HL-60/S4 (cell line): ENCODE results near the gene YPEL1.
"Not testable (repeated sequence)": the region's sequence is repeated elsewhere in the genome, so short reads cannot be mapped to it uniquely, and the experiment has no call there.

Experiments
- in situ Hi-C: fragments of 300-500 bp; cut with MboI; formaldehyde crosslinking; loops from 2 replicates; pipeline ENCODE4 v1.14.3; 2022; ENCODE audit warnings: low sequenced_read_pairs

The YPEL1 gene

DNA sequence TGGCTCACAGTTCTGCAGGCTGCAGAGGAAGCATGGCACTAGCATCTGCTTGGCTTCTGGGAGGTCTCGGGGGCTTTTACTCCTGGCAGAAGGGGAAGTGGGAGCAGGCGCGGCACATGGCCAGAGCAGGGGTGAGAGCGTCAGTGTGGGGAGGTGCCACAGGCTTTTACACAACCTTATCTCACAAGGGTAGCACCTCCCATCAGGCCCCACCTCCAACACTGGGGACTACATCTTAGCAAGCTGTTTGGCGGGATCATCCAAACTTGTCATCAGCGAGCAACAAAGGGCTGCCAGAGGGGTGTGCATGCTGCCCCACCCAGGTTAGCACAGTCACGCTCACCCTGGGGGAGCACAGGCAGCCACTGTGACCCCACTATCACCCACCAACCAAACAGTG, 18.9 kb upstream of the YPEL1 start:
- in situ Hi-C loops = no loop called here

DNA sequence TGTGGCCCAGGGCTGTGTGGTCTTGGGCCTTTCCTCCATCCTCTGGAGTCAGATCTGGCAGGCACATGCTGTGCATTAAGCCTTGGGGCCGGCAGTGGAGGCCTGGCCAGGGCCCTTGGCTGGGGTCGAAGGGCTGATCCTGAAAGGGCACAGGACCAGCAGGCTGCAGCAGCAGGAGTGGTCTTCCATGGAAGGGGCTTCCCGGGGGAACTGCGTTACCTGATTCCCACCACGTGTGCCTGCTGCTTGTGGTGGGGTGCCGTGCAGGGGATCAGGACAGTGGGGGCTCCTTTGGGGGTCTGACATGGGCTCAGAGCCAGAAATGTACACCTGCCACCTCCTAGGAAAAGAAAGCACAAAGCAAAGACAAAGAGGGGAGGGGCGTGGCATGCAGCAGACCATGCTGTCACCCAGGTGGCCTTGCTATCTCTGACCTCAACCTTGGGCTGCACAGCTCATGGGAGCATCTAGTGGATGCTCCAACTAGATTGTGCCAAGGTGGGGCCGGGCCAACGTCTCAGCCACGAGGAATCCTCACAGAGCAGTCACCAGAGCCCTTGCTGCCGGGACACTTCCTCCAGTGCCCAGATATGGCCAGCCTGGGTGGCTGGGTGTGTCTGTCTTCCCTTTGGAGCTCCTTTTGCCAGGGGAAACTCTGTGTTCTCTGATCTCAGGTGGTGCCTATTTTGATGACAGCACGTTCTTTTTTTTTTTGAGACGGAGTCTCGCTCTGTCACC, 17.9 kb upstream of the YPEL1 start:
- in situ Hi-C loops = no loop called here

DNA sequence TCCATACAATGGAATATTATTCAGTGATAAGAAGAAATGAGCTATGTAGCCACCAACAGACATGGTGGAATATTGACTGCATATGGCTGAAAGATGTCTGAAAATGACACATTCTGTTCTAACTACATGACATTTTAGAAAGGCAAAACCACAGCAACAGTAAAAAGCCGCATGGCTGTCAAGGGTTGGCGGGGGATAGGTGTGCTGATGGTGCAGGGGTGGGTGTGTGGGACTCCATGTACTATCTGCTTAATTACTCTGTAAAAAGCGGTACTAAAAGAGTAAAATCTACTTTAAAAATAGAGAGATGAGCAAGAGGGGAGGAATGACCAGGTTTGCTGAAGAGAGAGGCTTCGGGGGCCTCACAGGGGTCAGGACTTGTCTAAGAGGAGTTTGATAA, 16.7 kb upstream of the YPEL1 start:
- in situ Hi-C loops = no loop called here

DNA sequence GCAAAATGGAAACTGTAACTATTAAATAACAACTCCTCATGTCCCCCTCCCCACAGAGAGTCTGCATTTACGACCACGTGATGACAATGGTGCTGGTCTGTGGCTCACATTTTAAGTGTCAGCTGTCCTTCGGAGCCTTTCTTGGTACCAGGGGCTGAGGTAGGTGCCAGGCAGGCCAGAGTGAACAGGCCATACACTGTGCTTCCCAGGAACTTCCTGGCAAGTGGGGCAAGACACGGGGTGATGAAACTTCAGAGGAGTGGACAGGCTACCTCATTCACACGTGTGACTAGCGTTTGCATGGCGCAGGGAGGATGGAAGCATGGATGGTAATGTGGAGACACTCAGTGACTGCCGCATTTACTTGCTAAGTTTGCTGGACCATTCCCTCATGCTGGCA, 10.4 kb upstream of the YPEL1 start:
- in situ Hi-C loops = no loop called here

DNA sequence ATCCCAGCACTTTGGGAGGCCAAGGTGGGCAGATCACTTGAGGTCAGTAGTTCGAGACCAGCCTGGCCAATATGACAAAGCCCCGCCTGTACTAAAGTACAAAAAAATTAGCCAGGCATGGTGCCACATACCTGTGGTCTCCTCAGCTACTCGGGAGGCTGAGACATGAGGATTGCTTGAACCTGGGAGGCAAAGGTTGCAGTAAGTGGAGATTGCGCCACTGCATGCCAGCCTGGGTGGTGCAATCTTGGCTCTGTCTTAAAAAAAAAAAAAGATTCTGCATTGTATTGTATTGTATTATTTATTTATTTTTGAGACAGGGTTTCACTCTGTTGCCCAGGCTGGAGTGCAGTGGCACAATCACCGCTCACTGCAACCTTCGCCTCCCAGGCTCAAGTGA, 9.3 kb upstream of the YPEL1 start:
- in situ Hi-C loops = not testable (repeated sequence)

DNA sequence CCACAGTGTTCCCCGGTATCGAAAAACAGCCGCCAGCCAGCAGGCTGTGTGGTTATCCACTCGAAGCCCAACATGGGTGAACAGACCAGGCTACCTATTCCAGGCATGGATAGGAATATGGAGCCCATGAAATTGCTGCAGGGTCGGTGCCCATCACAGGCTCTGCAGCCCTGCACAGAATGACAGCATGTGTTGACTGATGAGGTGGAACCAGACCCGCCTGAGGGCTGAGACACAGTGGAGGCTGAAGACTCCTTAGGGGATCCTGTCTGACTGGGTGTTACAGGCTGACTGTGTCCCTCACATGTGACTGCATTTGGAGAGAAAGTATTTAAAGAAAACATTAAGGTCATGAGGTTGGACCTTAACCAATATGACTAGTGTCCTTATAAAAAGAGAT, 6.2 kb upstream of the YPEL1 start:
- in situ Hi-C loops = no loop called here

DNA sequence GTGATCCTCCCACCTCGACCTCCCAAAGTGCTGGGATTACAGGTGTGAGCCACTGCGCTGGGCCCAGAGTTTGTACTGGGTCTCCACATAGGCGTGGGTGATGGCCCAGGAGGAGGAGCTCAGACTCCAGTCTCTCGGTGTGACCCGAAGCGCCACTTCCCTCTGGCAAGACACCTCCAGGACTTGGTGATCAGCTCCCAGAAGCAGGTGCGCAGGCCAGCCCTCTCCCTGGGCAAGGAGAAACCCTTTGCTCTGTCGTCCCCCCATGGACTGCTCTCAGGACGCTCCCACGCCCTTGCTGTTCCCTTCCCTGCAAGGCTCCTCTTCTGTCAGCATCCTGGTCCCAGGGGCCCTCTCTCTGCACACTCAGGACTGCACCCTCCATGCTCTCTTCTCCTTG, 5.5 kb upstream of the YPEL1 start:
- in situ Hi-C loops = no loop called here

DNA sequence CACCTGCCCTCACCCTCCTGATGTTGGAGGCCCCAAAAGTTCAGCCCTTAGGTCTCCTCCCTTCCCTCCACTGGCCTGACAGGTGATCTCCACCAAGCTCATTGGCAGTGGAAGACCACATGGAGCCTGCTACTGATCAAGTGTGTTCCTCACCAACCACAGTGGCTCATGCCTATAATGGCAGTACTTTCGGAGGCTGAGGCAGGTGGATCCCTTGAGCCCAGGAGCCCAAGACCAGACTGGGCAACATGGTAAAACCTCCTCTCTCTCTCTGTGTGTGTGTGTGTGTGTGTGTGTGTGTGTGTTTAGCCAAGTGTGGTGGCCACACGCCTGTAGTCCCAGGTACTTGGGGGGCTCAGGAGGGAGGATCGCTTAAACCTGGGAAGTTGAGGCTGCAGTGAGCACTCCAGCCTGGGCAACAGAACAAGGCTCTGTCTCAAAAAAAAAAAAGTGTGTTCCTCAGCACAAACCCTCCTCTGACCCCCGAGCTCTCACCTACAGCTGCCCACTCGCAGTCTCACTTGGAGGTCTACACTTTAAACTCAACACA, 4.3 kb upstream of the YPEL1 start:
- in situ Hi-C loops = no loop called here

DNA sequence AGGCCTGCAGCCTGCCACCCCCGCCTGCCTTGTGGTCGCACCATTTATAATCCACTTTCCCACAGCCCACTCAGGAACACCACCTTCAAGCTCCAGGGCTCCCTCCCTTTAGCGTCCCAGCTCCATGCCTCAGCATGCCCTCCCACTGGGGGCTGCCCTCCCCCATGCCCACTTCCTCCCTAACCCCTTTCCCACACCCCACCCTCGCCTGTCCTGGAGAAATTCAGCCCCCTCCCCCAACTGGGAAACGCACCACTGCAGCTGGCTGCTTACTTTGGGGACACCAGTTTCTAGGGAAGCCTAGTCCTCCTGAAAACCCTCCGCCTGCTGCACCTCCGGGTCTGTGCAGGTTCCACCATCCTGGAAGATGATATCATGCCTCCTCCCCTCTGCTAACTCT, 3.4 kb upstream of the YPEL1 start:
- in situ Hi-C loops = no loop called here

DNA sequence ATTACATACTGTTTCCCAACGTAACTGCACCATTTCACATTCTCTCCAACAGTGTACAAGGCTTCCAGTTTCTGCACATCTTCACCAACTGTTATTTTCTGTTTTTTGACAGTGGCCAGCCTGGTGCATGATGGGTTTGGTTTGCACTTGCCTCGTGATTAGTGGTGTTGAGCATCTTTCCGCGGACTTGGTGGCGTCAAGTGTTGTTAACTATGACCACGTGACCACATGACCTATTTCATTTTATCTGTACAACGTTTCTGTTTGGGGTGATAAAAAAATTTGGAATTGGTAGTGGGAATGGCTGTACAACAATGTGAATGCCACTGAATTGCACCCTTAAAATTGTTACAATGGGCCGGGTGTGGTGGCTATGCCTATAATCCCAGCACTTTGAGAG, 2.5 kb upstream of the YPEL1 start:
- in situ Hi-C loops = no loop called here

DNA sequence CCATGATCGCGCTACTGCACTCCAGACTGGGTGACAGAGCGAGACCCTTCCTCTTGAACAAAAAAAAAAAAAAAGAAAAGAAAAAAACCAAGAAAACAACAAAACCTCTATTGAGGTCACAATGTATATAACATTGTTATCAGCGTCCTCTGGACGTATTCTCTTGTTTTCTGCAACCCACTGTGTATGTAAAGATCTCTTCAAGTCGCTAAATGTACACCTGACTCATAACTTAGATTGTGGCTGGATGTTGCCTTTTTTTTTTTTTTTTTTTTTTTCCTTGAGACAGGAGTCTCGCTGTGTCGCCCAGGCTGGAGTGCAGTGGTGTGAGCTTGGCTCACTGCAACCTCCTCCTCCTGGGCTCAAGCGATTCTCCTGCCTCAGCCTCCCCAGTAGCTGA, 1.4 kb upstream of the YPEL1 start:
- in situ Hi-C loops = no loop called here

DNA sequence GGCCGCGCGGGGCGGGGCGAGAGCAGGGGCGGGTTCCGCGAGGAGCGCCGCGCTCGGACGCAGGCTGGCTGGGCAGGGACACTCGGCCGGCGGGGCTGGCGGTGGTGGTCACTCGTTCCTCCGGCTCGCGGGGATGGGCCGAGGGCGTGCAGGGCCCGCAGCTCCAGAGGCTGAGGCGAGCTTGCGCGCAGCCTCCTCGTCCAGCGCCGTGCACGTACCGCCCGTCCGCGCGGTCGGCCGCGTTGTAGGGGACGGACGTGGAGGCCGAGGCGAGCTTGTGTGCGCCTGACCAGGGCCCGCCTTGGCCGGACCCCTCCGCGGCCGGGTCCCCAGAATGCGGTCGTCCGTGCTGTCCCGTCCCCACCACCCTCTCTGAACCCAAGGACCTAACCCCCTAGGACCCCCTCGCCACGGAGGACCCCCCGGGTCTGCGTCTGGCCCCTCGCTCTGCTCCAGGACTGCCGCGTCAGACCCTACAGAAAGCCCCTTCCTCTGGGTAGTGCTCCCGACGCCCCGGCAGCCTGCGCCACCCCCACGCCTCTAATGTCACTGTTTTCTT, 569 bp upstream of the YPEL1 start:
- in situ Hi-C loops = no loop called here

DNA sequence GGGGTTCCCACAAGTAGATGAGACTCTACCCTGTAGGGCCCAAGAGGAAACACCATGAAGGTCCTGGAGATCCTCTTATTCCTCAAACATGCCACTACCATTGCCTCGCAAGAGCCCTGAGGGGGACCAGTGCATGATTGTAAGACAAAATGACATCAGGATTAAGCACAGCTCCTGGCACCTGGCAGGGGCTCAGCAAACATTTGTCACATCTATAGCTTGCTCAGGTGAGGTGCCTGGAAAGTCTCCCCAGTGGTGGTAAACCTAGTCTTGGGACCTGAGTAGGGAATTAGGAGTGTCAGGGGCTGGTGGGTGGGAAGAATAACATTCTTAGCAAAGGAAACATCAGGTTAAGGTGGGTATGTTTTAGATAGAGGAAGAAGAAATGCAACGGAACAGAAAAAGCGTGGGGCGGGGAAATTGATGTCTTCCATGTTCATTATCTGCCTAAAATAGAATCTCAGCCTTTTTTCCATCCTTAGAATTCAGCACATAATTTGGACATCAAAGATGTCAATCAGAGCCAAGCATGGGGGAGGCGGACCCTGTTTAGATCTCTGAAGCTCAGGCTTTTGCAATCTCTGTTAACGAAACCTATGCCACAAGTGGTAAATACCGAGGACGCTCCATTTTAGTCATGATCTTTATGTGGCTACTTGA, 924 bp downstream of the YPEL1 start:
- in situ Hi-C loops = no loop called here

DNA sequence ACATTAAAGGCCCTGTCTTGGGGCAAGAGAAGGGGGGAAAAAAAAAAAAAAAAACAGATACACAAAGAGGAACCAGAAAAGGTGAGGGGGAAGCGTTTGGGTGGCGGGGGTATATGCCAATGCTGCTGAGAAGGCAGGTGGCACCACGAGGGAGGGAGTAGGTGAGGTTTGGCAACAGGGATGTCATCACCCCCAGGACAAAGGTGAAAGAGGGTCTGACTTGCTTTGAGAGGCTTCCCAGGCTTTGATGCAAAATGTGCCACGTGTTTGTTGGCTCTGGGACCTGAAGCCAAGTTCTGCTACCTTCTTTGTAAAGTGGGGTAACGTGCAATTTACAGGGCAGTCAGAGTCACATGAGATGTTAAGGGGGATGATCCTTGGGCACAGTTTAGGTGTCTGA, 4.1 kb downstream of the YPEL1 start:
- in situ Hi-C loops = no loop called here

DNA sequence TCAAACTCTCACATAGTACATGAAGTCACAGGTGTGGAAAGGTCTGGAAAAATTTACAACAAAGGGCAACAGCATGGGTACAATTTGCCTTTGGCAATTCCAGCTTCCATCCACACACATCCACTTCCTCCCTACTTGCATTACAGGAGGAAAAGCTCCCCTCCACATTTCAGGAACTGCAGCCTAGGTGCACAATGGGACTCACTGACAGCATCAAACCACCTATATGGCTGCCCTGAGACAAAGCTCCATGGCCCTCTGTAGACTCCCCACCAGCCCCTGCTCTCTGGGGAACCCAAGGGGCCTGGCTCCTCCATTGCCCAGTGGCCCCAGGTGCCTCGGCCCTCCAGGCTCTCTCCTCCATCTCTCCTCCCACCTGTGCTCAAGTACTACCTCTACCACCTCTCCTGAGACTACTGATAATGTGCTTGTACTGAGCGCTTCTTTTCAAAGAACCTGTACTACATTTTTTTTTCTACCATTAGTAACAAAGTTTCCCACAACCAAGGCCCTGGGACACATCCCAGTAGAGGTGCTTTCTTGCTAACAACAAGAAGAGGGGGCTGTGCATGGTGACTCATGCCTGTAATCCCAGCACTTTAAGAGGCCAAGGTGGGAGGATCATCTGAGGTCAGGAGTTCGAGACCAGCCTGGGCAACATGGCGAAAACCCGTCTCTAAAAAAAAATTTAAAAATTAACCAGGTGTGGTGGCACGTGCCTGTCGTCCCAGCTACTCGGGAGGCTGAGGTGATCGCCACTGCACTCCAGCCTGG, 4.9 kb downstream of the YPEL1 start:
- in situ Hi-C loops = no loop called here

DNA sequence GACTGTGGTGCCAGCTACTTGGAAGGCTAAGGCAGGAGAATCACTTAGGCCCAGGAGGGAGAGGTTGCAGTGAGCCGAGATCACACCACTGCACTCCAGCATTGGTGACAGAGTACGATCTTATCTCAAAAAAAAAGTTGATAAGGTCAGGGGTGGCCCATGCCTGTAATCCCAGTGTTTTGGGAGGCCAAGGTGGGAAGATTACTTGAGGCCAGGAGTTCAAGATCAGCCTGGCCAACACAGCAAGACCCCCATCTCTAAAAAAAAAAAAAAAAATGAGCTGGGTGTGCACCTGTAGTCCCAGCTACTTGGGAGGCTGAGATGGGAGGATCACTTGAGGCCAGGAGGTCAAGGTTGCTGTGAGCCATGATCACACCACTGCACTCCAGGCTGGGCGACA, 6.4 kb downstream of the YPEL1 start:
- in situ Hi-C loops = not testable (repeated sequence)

DNA sequence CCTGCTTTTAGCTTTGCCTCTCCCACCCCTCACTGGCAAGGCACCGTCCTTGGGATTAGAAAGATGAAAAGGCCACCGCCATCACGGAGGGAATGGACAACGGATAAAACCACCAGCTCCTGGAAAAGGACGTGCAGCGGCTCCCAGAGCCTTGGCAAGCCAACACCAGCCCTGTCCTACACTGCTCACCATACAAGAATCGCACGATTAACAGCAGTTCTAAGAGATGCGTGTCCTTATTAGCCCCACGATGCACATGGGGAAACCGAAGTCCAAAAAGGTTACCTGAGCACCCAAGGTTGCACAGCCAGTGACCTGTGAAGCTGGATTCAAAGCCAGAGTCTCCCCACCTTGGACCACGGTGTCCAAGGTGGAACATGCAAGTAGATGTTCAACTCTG, 7.3 kb downstream of the YPEL1 start:
- in situ Hi-C loops = no loop called here

DNA sequence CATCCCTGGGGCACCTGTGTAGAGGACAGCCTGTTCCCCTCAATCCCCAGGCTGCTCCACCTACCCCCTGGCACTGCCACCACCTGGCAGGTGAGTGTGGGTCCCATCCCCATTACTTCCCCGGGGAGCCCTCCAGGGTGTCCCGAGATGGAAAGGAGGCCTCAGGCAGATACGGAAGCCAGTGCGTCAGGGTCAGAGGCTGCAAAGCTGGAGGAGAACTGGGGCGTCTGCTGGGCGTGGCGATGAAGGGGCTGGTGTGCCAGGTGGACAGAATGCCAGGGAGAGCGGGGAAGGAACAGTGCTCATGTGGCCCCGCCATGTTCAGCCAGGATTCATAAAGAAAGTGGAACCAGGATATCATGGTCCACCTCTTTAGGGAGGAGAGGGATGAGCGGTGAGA, 7.8 kb downstream of the YPEL1 start:
- in situ Hi-C loops = no loop called here

DNA sequence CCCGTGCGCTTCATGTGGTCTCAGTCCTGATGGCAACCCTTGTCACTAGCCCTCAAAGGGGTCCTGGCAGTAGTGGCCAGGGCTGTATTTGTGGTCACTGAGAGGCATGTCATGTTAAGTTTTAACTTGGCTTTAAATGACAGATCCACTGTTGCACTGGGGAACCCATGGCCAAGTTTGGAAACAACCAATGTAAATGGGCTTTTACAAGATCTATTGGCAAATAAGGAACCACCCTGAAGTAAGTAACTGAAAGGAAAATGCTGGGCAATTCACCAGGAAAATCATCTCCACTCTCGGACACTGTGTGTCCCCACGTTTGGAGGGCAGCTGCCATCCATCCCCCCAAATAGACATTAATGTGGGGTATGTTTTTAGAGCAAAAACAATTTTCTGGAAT, 8.4 kb downstream of the YPEL1 start:
- in situ Hi-C loops = no loop called here

DNA sequence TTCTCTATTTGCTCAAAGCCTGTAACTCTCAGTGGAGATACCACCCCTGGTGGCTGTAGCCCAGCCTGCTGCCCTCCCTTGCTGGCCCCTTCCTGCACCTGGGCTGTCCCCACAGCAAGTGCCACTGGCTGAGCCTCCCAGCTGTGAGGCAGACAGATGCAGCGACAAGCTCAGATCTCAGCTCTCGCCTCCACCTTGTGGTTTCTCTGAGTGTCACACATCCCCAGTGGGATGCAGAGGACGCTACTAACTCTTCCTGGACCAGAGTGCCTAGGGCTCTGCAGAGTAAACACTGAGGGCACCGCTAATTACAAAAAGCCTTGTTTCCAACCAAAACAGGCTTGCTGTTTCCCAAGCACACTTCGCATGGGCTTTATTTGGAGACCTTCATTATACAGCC, 8.9 kb downstream of the YPEL1 start:
- in situ Hi-C loops = no loop called here

DNA sequence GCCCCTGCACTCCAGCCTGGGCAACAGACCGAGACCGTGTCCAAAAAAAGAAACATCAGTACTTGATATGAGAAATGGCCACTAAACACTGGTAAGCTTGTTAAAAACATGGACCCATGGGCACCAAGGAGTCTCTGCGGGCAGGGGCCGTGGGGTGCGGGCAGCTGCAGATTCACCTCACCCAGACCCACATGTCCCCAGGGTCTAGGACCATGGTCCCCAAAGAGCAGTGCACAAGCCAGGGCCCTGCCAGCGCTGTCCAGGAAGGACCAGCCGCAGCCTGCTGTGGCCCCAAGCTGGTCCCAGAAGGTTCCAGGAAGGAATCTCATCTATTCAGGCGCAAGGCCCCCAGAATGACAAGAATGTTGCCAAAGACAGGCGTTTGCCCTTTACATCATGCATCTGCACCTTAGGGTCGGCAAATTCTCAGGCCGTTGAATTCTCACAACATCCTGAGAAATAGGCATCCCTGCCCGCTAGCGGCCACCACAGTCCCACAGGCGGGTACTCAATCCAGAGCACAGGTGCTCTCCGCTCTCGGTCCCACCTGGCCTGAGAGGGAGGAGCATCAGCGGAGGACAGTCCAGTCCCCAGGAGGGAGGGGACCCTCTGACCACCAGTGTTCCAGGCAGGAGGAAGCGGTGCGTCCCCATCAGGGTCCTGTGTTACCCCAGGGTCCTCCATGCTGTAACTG, 9.5 kb downstream of the YPEL1 start:
- in situ Hi-C loops = no loop called here
